ENCODE measurements around the gene GNAZ. TPM values are rescaled to one million over a fixed set of nuclear protein-coding genes. Genes with fewer than 3 reads are reported as not detected.

Gene GNAZ
- total and polyA plus RNA-seq, 2 donors (not counting 1 experiment from before 2014, with no cell fraction given) = 2.8 to 9.1 TPM

DNA sequence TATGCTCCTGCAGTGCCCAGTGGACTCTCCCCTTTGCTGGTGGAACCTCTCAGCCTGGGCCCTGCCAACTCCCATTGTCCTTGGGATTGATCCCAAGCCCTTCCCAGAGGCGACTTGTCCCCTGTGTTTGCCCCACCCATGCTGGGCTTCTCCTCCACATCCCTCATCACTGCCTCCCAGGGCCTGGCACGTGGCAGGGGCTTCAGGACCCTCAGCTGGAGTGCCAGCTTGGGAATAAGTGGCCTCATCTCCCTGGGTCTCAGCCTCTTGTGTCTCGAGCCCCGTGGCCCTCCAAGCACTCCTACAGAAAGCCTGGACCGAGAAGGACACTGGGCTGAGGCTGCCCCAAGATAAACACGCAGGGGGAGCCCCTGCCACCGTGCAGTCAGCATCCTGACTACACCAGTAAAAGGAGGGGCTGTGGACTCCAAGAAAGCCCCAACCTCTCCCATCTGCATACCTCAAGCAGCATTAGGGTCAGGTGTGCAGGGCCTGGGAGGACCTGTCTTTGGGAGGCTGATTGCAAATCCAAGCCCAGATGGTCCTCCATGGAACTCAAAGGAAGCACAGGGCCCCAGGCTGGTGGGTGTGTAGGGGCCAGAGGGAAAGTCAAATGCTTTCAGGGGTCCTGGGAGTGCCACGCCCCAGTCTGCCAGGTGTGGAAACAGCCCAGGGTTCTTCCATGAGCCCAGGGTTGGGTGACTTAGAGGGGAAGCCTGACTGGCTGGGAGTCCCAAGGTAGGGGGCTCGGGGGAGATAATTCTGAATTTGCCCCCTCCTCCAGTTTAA is 9.5 kb upstream of the GNAZ start:
- no peak for TF ChIP-seq EZH2 (IDR thresholded peaks at IDR 0.05; ENCODE audit: borderline replicate concordance, insufficient read depth, low read depth, low read length, poor library complexity, severe bottlenecking)
- TF ChIP-seq, protein P1, sequence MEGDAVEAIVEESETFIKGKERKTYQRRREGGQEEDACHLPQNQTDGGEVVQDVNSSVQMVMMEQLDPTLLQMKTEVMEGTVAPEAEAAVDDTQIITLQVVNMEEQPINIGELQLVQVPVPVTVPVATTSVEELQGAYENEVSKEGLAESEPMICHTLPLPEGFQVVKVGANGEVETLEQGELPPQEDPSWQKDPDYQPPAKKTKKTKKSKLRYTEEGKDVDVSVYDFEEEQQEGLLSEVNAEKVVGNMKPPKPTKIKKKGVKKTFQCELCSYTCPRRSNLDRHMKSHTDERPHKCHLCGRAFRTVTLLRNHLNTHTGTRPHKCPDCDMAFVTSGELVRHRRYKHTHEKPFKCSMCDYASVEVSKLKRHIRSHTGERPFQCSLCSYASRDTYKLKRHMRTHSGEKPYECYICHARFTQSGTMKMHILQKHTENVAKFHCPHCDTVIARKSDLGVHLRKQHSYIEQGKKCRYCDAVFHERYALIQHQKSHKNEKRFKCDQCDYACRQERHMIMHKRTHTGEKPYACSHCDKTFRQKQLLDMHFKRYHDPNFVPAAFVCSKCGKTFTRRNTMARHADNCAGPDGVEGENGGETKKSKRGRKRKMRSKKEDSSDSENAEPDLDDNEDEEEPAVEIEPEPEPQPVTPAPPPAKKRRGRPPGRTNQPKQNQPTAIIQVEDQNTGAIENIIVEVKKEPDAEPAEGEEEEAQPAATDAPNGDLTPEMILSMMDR (IDR thresholded peaks at IDR 0.05) = no peak

More for the DNA sequence above, 9.5 kb upstream of the GNAZ start:
- ChIA-PET CTCF (no interaction called here), POLR2A (no interaction called here)
- Histone ChIP-seq H3K9ac (ENCODE audit: low read length) (no peak overlapping the region), H3K4me1 (ENCODE audit: control insufficient read depth in 2 of 2, insufficient read depth in 2 of 2, low read length in 2 of 2) (peaks cover 5 to 14% of the 10 kb centered on the region in 2 donors), H3K9me3 (ENCODE audit: control extremely low read depth in 1 of 3, control insufficient read depth in 2 of 3, insufficient read depth in 1 of 3, low read length in 2 of 3) (peaks cover 0 to 8% (median 2%) of the 10 kb centered on the region in 3 donors), H3K4me2 (replicated peaks; ENCODE audit: low read depth, low read length, poor library complexity, severe bottlenecking) (no peak overlapping the region), H3K79me2 (ENCODE audit: control insufficient read depth, insufficient read depth, low read length) (no peaks in the 10 kb centered on the region), H3K36me3 (replicated peaks in 1 of 2; ENCODE audit: control extremely low read depth in 1 of 2, control insufficient read depth in 1 of 2, extremely low read depth in 1 of 2, insufficient read depth in 2 of 2, low read length in 1 of 2) (no peaks in the 10 kb centered on the region), H4K20me1 (ENCODE audit: control insufficient read depth, insufficient read depth, low read length, poor library complexity, severe bottlenecking) (no peaks in the 10 kb centered on the region), H3K27ac (ENCODE audit: low read length in 2 of 2) (no peak overlapping the region), H3K4me3 (ENCODE audit: control extremely low read depth in 1 of 5, extremely low read depth in 1 of 5, insufficient read depth in 1 of 5, low read depth in 2 of 5, low read length in 4 of 5) (no peak overlapping the region), H3K27me3 (replicated peaks in 1 of 4; ENCODE audit: control extremely low read depth in 1 of 4, control insufficient read depth in 3 of 4, insufficient read depth in 4 of 4, low read length in 3 of 4) (no peaks in the 10 kb centered on the region), H2AFZ (ENCODE audit: insufficient read depth, low read depth, low read length, poor library complexity, severe bottlenecking) (no peak overlapping the region)
- intact Hi-C loops (cut with micrococcal nuclease) = no loop called here
- Mint-ChIP-seq H3K4me1 (peaks cover 9% of the 10 kb centered on the region), H3K27me3 (no peaks in the 10 kb centered on the region), H3K4me3 (no peak overlapping the region), H3K9me3 (ENCODE audit: insufficient read depth) (peaks cover 9% of the 10 kb centered on the region), H3K27ac (no peak overlapping the region)
- ATAC-seq (ENCODE audit: low read depth) (no peak), DNase-seq (no peak)
- 90% methylated on average over 5 of the region's 9 CpGs for WGBS (ENCODE audit: insufficient coverage)

Measured in B cell (primary cell).